Measurements from ENCODE around the gene PRKACB.
"Not testable (repeated sequence)": the region's sequence is repeated elsewhere in the genome, so short reads cannot be mapped to it uniquely, and the experiment has no call there.

The PRKACB gene

DNA sequence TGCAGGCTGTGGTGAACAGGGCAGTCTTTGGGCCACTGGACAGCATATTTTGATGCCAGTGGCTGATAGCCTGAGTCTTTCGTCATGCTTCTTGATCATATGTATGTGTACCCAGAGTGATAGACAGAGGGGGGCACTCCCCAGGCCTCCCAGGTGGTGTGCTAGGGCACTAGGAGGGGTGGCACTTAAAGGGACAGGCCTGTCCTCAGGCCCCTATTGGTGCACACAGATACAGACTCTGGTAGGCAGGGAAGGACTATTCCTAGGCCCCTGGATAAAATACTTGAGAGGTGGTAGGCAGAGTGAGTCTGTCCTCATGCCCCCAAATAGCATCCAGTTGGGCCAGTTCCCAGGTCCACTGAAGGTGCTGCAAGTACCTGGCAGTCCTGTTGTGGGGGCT, 80.8 kb downstream of the PRKACB start:
- no peaks in the 10 kb centered on the region for H3K27me3 Mint-ChIP-seq
- no peak overlapping the region for H3K27ac Mint-ChIP-seq
- H3K36me3 Mint-ChIP-seq: peaks cover 50% of the 10 kb centered on the region
- H3K4me3 Mint-ChIP-seq: no peak overlapping the region
- peaks cover 27% of the 10 kb centered on the region for H3K9me3 Mint-ChIP-seq (ENCODE audit: low read depth)
- H3K4me1 Mint-ChIP-seq (ENCODE audit: low read depth): peaks cover 29% of the 10 kb centered on the region

DNA sequence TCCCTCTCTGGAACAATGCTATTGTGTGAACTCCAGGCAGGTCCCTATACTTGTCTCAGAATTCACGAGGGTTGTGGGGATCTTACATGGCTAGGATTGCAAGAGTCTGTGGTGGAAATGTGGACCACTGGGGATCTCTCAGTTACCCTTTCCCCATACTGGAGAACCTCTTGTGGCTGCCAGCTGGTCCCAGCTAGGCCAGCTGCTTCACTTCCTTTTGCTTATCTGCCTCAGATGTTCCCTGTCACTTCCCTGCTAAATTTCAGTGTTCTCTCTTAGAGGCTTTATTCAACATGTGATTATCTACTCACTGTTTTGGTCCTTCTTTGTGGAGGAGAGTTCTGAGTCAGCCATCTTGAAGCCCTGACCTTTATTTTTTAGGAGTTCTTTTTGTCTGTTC, 81.6 kb downstream of the PRKACB start:
- Mint-ChIP-seq H3K9me3 (ENCODE audit: low read depth) (peaks cover 23% of the 10 kb centered on the region), H3K4me3 (no peak overlapping the region), H3K4me1 (ENCODE audit: low read depth) (peaks cover 23% of the 10 kb centered on the region), H3K27me3 (no peaks in the 10 kb centered on the region), H3K27ac (peak overlapping the region; percentile 70), H3K36me3 (peaks cover 47% of the 10 kb centered on the region)

DNA sequence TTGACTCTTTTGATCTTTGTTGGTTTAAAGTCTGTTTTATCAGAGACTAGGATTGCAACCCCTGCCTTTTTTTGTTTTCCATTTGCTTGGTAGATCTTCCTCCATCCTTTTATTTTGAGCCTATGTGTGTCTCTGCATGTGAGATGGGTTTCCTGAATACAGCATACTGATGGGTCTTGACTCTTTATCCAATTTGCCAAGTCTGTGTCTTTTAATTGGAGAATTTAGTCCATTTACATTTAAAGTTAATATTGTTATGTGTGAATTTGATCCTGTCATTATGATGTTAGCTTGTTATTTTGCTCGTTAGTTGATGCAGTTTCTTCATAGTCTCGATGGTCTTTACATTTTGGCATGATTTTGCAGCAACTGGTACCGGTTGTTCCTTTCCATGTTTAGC, 88.6 kb downstream of the PRKACB start:
- H3K36me3 Mint-ChIP-seq: peaks cover 31% of the 10 kb centered on the region
- not testable (repeated sequence) for H3K4me3 Mint-ChIP-seq; H3K4me1 Mint-ChIP-seq (ENCODE audit: low read depth); H3K9me3 Mint-ChIP-seq (ENCODE audit: low read depth); H3K27ac Mint-ChIP-seq; H3K27me3 Mint-ChIP-seq

GRCh38 chr1:84236256-84236655, 92.2 kb downstream of the PRKACB start:
- H3K4me1 Mint-ChIP-seq (ENCODE audit: low read depth): no peaks in the 10 kb centered on the region
- peaks cover 13% of the 10 kb centered on the region for H3K9me3 Mint-ChIP-seq (ENCODE audit: low read depth)
- H3K27ac Mint-ChIP-seq: no peak overlapping the region
- no peak overlapping the region for H3K4me3 Mint-ChIP-seq
- H3K36me3 Mint-ChIP-seq: peaks cover 53% of the 10 kb centered on the region
- no peaks in the 10 kb centered on the region for H3K27me3 Mint-ChIP-seq

- no peak overlapping the region for H3K4me3 Mint-ChIP-seq
- H3K36me3 Mint-ChIP-seq: peaks cover 39% of the 10 kb centered on the region
- no peaks in the 10 kb centered on the region for H3K27me3 Mint-ChIP-seq
- no peaks in the 10 kb centered on the region for H3K4me1 Mint-ChIP-seq (ENCODE audit: low read depth)
- no peak overlapping the region for H3K27ac Mint-ChIP-seq
- H3K9me3 Mint-ChIP-seq (ENCODE audit: low read depth): peaks cover 10% of the 10 kb centered on the region
Observed at GRCh38 chr1:84242641-84243040, 98.6 kb downstream of the PRKACB start.

GRCh38 chr1:84245563-84245962, 101.5 kb downstream of the PRKACB start:
- peaks cover 15% of the 10 kb centered on the region for H3K36me3 Mint-ChIP-seq
- no peak overlapping the region for H3K4me3 Mint-ChIP-seq
- no peaks in the 10 kb centered on the region for H3K27me3 Mint-ChIP-seq
- no peaks in the 10 kb centered on the region for H3K4me1 Mint-ChIP-seq (ENCODE audit: low read depth)
- peaks cover 19% of the 10 kb centered on the region for H3K9me3 Mint-ChIP-seq (ENCODE audit: low read depth)
- no peak overlapping the region for H3K27ac Mint-ChIP-seq

- no peaks in the 10 kb centered on the region for H3K27me3 Mint-ChIP-seq
- H3K9me3 Mint-ChIP-seq (ENCODE audit: low read depth): peaks cover 18% of the 10 kb centered on the region
- no peak overlapping the region for H3K4me3 Mint-ChIP-seq
- no peak overlapping the region for H3K27ac Mint-ChIP-seq
- H3K4me1 Mint-ChIP-seq (ENCODE audit: low read depth): no peaks in the 10 kb centered on the region
- peaks cover 9% of the 10 kb centered on the region for H3K36me3 Mint-ChIP-seq
Observed at GRCh38 chr1:84246213-84246612, 102.1 kb downstream of the PRKACB start.

GRCh38 chr1:84247425-84248220, 103.6 kb downstream of the PRKACB start:
- H3K27me3 Mint-ChIP-seq: no peaks in the 10 kb centered on the region
- H3K27ac Mint-ChIP-seq: no peak overlapping the region
- no peak overlapping the region for H3K4me3 Mint-ChIP-seq
- H3K9me3 Mint-ChIP-seq (ENCODE audit: low read depth): peaks cover 15% of the 10 kb centered on the region
- H3K36me3 Mint-ChIP-seq: peaks cover 7% of the 10 kb centered on the region
- no peaks in the 10 kb centered on the region for H3K4me1 Mint-ChIP-seq (ENCODE audit: low read depth)

- Mint-ChIP-seq H3K4me3 (no peak overlapping the region), H3K27me3 (no peaks in the 10 kb centered on the region), H3K36me3 (peaks cover 6% of the 10 kb centered on the region), H3K4me1 (ENCODE audit: low read depth) (no peaks in the 10 kb centered on the region), H3K27ac (no peak overlapping the region), H3K9me3 (ENCODE audit: low read depth) (peaks cover 15% of the 10 kb centered on the region)
Observed at GRCh38 chr1:84250668-84251067, 106.6 kb downstream of the PRKACB start.

DNA sequence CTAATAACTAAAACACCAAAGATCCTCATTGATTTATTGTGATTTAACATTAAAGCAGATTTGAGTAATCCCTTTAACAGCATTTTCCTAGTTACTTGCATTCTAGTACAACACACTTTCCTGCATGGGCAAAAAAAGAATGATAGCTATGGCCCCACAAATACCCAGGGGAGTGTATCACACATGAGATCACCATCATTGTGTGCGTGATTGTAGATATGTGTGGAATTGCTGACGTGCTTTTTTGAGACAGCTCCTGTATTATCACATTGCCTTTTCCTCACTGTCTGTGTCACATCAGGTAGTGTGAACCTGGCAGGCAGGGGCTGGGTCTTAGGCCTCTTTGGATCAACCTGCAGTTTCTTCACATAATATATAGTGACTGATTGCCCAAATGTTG, 109.0 kb downstream of the PRKACB start:
- H3K27me3 Mint-ChIP-seq: no peaks in the 10 kb centered on the region
- H3K4me3 Mint-ChIP-seq: no peak overlapping the region
- no peaks in the 10 kb centered on the region for H3K4me1 Mint-ChIP-seq (ENCODE audit: low read depth)
- H3K9me3 Mint-ChIP-seq (ENCODE audit: low read depth): peaks cover 15% of the 10 kb centered on the region
- no peak overlapping the region for H3K27ac Mint-ChIP-seq
- H3K36me3 Mint-ChIP-seq: peaks cover 6% of the 10 kb centered on the region

DNA sequence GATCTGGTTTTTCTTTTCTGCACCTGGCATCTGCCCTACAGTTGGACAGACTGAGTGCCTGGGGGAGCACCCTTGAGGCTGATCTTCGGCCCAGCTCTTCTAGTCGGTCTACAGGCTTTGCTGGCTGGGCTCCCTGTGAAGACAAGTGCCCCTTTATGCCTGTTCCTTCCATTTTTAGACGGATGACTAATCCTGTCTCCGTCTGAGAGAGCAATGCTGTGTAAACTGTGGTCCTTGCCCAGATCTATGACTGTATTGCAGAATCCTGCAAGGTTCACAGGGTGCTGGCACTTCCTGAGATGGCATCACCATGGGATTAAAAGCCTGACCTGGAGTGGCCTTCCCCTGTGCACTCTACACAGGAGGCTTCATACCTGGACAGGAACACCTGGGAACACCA, 109.8 kb downstream of the PRKACB start:
- H3K36me3 Mint-ChIP-seq: peaks cover 6% of the 10 kb centered on the region
- H3K4me3 Mint-ChIP-seq: no peak overlapping the region
- H3K4me1 Mint-ChIP-seq (ENCODE audit: low read depth): no peaks in the 10 kb centered on the region
- H3K27ac Mint-ChIP-seq: no peak overlapping the region
- H3K9me3 Mint-ChIP-seq (ENCODE audit: low read depth): peaks cover 15% of the 10 kb centered on the region
- H3K27me3 Mint-ChIP-seq: no peaks in the 10 kb centered on the region

DNA sequence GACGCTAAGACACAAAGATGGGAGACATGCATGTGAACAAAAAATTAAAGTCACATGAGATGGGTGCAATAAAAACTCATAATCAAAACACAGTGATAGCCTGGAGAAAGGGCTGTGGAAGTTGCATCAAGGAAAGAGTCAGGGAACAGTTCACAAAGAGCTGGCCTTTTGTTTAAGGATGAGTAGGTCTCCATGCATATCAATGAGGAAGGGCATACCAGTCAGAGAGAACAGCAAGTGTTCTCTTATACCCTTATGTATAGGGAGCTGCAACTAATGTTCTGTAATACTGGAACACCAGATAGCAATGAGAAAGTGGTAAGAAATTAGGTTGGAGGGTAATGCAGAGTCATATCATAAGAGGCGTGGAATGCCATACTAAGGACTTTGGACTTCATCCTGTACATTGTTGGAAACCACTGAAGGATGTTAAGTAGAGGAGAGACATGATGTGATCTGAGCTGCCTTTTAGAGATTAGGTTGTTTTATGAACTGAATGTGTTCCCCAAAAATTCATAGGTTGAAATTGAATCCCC, 110.7 kb downstream of the PRKACB start:
- H3K27me3 Mint-ChIP-seq: no peaks in the 10 kb centered on the region
- H3K27ac Mint-ChIP-seq: no peak overlapping the region
- H3K9me3 Mint-ChIP-seq (ENCODE audit: low read depth): peaks cover 12% of the 10 kb centered on the region
- H3K4me1 Mint-ChIP-seq (ENCODE audit: low read depth): no peaks in the 10 kb centered on the region
- peaks cover 6% of the 10 kb centered on the region for H3K36me3 Mint-ChIP-seq
- no peak overlapping the region for H3K4me3 Mint-ChIP-seq

DNA sequence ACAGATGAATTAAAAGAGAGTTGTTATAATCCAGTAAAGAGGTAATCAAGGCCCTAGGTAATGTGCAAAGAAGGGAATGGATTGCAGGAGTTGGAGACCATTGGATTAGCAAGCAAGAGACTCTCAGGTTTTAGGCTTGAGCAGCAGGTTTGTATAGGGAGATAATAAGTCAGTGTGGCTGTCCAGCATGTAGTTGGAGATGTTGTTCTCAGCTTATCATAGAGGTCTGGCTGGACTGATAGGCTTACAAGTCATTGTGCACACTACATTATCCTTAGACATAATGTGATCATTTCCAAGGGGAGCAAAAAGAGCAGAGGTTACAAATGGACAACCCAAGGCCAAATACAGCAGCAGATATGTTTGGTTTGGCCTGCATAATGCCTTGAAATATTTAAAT, 111.5 kb downstream of the PRKACB start:
- no peaks in the 10 kb centered on the region for H3K4me1 Mint-ChIP-seq (ENCODE audit: low read depth)
- no peak overlapping the region for H3K4me3 Mint-ChIP-seq
- H3K27ac Mint-ChIP-seq: no peak overlapping the region
- no peaks in the 10 kb centered on the region for H3K27me3 Mint-ChIP-seq
- H3K36me3 Mint-ChIP-seq: peaks cover 6% of the 10 kb centered on the region
- H3K9me3 Mint-ChIP-seq (ENCODE audit: low read depth): peaks cover 4% of the 10 kb centered on the region

- no peaks in the 10 kb centered on the region for H3K36me3 Mint-ChIP-seq
- H3K4me1 Mint-ChIP-seq (ENCODE audit: low read depth): no peaks in the 10 kb centered on the region
- H3K27me3 Mint-ChIP-seq: no peaks in the 10 kb centered on the region
- H3K4me3 Mint-ChIP-seq: no peak overlapping the region
- H3K9me3 Mint-ChIP-seq (ENCODE audit: low read depth): no peaks in the 10 kb centered on the region
- no peak overlapping the region for H3K27ac Mint-ChIP-seq
Observed at GRCh38 chr1:84257617-84258016, 113.5 kb downstream of the PRKACB start.

GRCh38 chr1:84259376-84259775, 115.3 kb downstream of the PRKACB start:
- H3K36me3 Mint-ChIP-seq: no peaks in the 10 kb centered on the region
- H3K27me3 Mint-ChIP-seq: no peaks in the 10 kb centered on the region
- H3K9me3 Mint-ChIP-seq (ENCODE audit: low read depth): no peaks in the 10 kb centered on the region
- no peaks in the 10 kb centered on the region for H3K4me1 Mint-ChIP-seq (ENCODE audit: low read depth)
- no peak overlapping the region for H3K27ac Mint-ChIP-seq
- no peak overlapping the region for H3K4me3 Mint-ChIP-seq

GRCh38 chr1:84259989-84260388, 115.9 kb downstream of the PRKACB start:
- Mint-ChIP-seq H3K9me3 (ENCODE audit: low read depth) (no peaks in the 10 kb centered on the region), H3K27ac (no peak overlapping the region), H3K27me3 (no peaks in the 10 kb centered on the region), H3K4me3 (no peak overlapping the region), H3K36me3 (no peaks in the 10 kb centered on the region), H3K4me1 (ENCODE audit: low read depth) (no peaks in the 10 kb centered on the region)

Data from activated naive CD8-positive, alpha-beta T cell (primary cell).